HepG2 (cell line): Measurements from ENCODE around the gene ZNF446. TPM values are rescaled to one million over a fixed set of nuclear protein-coding genes. Genes with fewer than 3 reads are reported as not detected.

Experiments used
- AFF4 ChIP-seq: sonication (generic); formaldehyde crosslinking; IDR thresholded peaks from 2 replicates; pipeline ENCODE4 v1.4.0; 2020; ENCODE audit warnings: missing genetic modification reagents
- ATF7 ChIP-seq, 2 experiments: fragments of 450-650 bp in 1 of 2; sonication (generic) in 1 of 2; formaldehyde crosslinking in 1 of 2; IDR thresholded peaks; 2 replicates each; pipeline versions ENCODE4 v1.4.0 to v1.6.1; 2016 to 2020; ENCODE audit warnings: antibody characterized with exemption in 1 of 2, mild to moderate bottlenecking in 1 of 2, missing genetic modification reagents in 1 of 2
- FOXA3 ChIP-seq: IDR thresholded peaks from 2 replicates; pipeline ENCODE4 v1.6.1; 2016; ENCODE audit warnings: missing genetic modification reagents, missing compliant biosample characterization
- HINFP ChIP-seq: sonication (generic); formaldehyde crosslinking; IDR thresholded peaks from 2 replicates; pipeline ENCODE4 v1.4.0; 2020; ENCODE audit warnings: low read depth, mild to moderate bottlenecking, missing genetic modification reagents
- HOXA3 ChIP-seq: sonication (generic); formaldehyde crosslinking; IDR thresholded peaks from 2 replicates; pipeline ENCODE4 v1.5.0; 2020; ENCODE audit warnings: missing genetic modification reagents
- MTA3 ChIP-seq: sonication (generic); formaldehyde crosslinking; IDR thresholded peaks from 2 replicates; pipeline ENCODE4 v1.4.0; 2020; ENCODE audit warnings: missing genetic modification reagents
- PBX3 ChIP-seq: sonication (generic); formaldehyde crosslinking; IDR thresholded peaks from 2 replicates; pipeline ENCODE4 v1.8.1; 2023; ENCODE audit warnings: missing genetic modification reagents, inconsistent platforms, borderline replicate concordance
- THAP7 ChIP-seq: sonication (generic); formaldehyde crosslinking; IDR thresholded peaks from 2 replicates; pipeline ENCODE4 v1.8.1; 2023; ENCODE audit warnings: mild to moderate bottlenecking, missing genetic modification reagents
- ZBED4 ChIP-seq: sonication (generic); formaldehyde crosslinking; IDR thresholded peaks from 2 replicates; pipeline ENCODE4 v1.4.0; 2020; ENCODE audit warnings: missing genetic modification reagents, borderline replicate concordance
- ZBTB33 ChIP-seq: sonication (generic); formaldehyde crosslinking; IDR thresholded peaks from 2 replicates; pipeline ENCODE4 v1.4.0; 2020; ENCODE audit warnings: missing genetic modification reagents
- ZNF33B ChIP-seq: sonication (generic); formaldehyde crosslinking; IDR thresholded peaks from 2 replicates; pipeline ENCODE4 v1.5.1; 2020; ENCODE audit warnings: mild to moderate bottlenecking, missing genetic modification reagents
- ZNF34 ChIP-seq: sonication (generic); formaldehyde crosslinking; IDR thresholded peaks from 2 replicates; pipeline ENCODE4 v1.4.0; 2020; ENCODE audit warnings: mild to moderate bottlenecking, missing genetic modification reagents, borderline replicate concordance
- ZSCAN29 ChIP-seq: sonication (generic); formaldehyde crosslinking; conservative IDR thresholded peaks from 2 replicates; pipeline ENCODE4 v1.4.0; 2020; ENCODE audit warnings: mild to moderate bottlenecking, missing genetic modification reagents
- polyA plus RNA-seq, 8 experiments: library from polyadenylated mRNA; depleted of rRNA in 3 of 8; stranded (reverse) in 7 of 8; unstranded in 1 of 8; fragments of >200 nt; fragmentation: Illumina TruSeq in 4 of 8; extraction: Trizol in 4 of 8; gene quantifications; 2 replicates each; pipeline versions ENCODE4 v1.2.1 to v1.2.3, GENCODE V29; 2011 to 2016; ENCODE audit warnings: low read depth in 4 of 8, missing spikeins in 1 of 8, mixed read lengths in 1 of 8; ENCODE audit not compliant: insufficient read depth in 1 of 8
- total RNA-seq, 5 experiments: library from RNA; depleted of rRNA; stranded (reverse); fragments of >200 nt; fragmentation: Illumina TruSeq; extraction: Trizol; gene quantifications; 2 replicates each; pipeline ENCODE4 v1.2.3, GENCODE V29; 2016; ENCODE audit warnings: low read depth in 1 of 5

ZNF446 gene
- total and polyA plus RNA-seq, 2 of the 13 experiments (the other 11 are each of a cell fraction or from before 2014, with no cell fraction given): 3.0 to 3.6 TPM

- no peak for TF ChIP-seq ZBED4 (CRISPR knock-in tag)
- peak; percentile 98 for TF ChIP-seq HOXA3 (CRISPR knock-in tag)
- peak; percentile 35; the same call in 1 of the 2 replicates for TF ChIP-seq ZNF34 (CRISPR knock-in tag)
- peak; percentile 83 for TF ChIP-seq THAP7
- 0 out of 2 replicates have a peak, but pooled peaks have one; percentile 45 for TF ChIP-seq AFF4 (CRISPR knock-in tag)
- TF ChIP-seq HINFP: peak; percentile 88
- peak; percentile 85 for TF ChIP-seq FOXA3 (CRISPR knock-in tag)
- TF ChIP-seq ATF7 (IDR thresholded peaks at IDR 0.05): no peak
- no peak for TF ChIP-seq ATF7 (CRISPR knock-in tag; IDR thresholded peaks at IDR 0.05)
- no peak for TF ChIP-seq PBX3
- peak; percentile 71 for TF ChIP-seq ZBTB33
- no peak for TF ChIP-seq ZNF33B (CRISPR knock-in tag)
- no peak for TF ChIP-seq MTA3 (CRISPR knock-in tag)
- TF ChIP-seq ZSCAN29: no peak; the same call in 1 of the 2 replicates
Observed at GRCh38 chr19:58499021-58499927, 23.1 kb downstream of the ZNF446 start (continued).
